Measurements from ENCODE around the gene LRRC57. TPM values are rescaled to one million over a fixed set of nuclear protein-coding genes. Genes with fewer than 3 reads are reported as not detected.

Gene LRRC57
- total and polyA plus RNA-seq, 2 of the 8 experiments (the other 6 are each of a cell fraction or from before 2014, with no cell fraction given), result 5.0 to 12.7 TPM

DNA sequence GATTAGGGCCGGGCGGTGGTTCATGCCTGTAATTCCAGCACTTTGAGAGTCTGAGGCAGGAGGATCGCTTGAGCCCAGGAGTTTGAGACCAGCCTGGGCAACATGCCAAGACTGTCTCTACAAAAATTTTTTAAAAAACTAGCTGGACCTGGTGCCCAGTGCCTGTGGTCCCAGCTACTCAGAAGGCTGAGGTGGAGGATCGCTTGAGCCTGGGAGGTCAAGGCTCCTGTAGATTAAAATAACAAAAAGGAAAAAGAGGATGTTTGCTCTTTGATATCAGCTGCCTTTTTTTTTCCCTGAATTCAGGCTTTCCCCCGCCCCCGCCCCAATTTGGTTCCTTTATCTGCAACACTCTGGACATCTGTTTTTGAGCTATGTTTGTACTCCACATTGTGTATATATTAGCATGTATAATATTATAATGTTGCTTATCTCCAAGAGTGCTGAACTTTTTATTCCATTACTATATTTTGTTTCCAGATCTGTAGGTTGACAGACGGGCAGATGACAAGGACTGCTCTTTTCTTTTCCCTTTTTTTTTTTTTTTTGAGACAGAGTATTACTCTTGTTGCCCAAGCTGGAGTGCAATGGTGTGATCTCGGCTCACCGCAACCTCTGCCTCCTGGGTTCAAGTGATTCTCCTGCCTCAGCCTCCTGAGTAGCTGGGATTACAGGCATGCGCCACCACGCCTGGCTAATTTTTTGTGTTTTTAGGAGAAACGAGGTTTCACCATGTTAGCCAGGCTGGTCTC is 48.6 kb downstream of the LRRC57 start (continued):
- TF ChIP-seq HDAC2 (IDR thresholded peaks at IDR 0.05; ENCODE audit: borderline replicate concordance in 1 of 2, low read depth in 2 of 2, low read length in 2 of 2) (no peak), CHD2 (IDR thresholded peaks at IDR 0.05; ENCODE audit: low read length) (no peak)
